A673 (cell line): ENCODE results near the gene XRCC1.

Source experiments
- CTCF ChIP-seq: fragments of 300-800, 200-600 bp; sonication (generic); conservative IDR thresholded peaks from 2 replicates; pipeline ENCODE4 v1.5.1; 2017; ENCODE audit warnings: low read depth, mild to moderate bottlenecking, antibody characterized with exemption, low read length, moderate library complexity, mixed read lengths
- EZH2 ChIP-seq: fragments of 200-600 bp; sonication (generic); IDR thresholded peaks from 2 replicates; pipeline ENCODE4 v1.6.1; 2017; ENCODE audit warnings: borderline replicate concordance, low read depth, mild to moderate bottlenecking, mixed read lengths, antibody characterized with exemption, low read length; ENCODE audit not compliant: poor library complexity, severe bottlenecking

GRCh38 chr19:43592800-43593350 lies 17.5 kb upstream of the XRCC1 start:
- no peak for TF ChIP-seq CTCF
- no peak for TF ChIP-seq EZH2
